GM19467 (cell line): ENCODE measurements around the gene SLC6A6.
A peak's percentile ranks its signal among the peaks of the same experiment; 100 is the strongest.

Experiments
- ATAC-seq: cut with Tn5 transposase; IDR thresholded peaks from one replicate; pipeline ENCODE4 v1.9.1; 2021; ENCODE audit warnings: mild to moderate bottlenecking, moderate library complexity; ENCODE audit not compliant: unreplicated experiment

The SLC6A6 gene

DNA sequence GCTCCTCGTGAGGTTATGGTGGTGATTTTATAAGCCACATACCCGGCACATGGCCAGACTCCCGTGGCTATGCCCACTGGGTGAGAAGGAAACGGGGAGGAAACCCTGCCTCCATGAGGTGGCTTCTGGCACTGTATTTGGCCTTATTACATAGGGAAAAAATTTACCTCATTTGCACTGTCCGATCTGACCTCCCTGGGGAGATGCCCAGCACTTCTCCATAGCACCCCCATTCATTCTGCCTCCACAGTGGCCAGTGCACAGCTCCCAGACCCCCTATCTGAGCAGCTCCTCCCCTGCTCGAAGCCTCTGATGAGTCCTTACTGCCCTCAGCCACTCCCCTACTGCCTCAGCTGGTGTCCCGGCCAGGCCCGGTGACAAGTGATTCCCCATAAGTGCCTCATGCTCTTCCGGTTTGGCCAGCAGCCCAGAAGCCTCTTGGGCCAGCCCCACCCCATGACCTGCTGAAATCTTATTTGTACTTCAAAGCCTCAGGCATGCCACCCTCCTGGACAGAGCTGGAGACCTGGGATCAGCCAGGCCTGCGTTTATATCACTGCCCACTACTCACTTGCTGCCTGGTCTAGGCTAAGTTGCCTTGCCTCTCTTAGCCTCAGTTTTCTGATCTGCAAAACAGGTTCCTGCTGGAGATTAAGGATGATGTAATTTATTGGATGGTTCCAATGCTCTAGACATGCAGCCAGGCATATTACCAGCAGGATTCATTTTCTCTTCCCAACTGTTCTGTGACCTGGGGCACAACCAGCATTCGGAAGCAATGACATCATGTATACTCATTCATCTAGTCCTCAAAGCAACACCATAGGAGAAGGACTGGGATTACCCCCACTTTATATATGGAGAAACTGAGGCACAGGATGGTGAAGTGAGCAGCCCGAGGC is 30.6 kb upstream of the SLC6A6 start:
- ATAC-seq = no peak

DNA sequence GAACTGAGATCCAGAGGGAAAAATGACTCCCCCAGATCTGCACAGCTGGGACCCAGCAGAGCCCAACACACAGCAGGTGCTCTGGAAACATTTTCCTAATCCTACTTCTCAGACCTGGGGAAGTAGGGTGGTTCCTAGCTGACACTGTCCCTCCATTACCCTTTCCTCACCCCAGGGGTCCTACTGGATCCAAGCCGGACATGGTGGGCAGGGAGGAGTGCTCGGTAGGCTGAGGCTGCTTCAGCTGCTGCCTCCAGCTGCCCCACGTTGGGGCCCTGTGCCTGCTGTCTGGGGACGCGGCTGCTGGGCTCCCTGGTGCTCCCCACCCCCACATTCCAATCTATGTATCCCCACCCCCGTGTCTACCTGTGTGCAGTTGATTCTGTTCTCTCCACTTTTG is 29.8 kb upstream of the SLC6A6 start:
- no peak for ATAC-seq

DNA sequence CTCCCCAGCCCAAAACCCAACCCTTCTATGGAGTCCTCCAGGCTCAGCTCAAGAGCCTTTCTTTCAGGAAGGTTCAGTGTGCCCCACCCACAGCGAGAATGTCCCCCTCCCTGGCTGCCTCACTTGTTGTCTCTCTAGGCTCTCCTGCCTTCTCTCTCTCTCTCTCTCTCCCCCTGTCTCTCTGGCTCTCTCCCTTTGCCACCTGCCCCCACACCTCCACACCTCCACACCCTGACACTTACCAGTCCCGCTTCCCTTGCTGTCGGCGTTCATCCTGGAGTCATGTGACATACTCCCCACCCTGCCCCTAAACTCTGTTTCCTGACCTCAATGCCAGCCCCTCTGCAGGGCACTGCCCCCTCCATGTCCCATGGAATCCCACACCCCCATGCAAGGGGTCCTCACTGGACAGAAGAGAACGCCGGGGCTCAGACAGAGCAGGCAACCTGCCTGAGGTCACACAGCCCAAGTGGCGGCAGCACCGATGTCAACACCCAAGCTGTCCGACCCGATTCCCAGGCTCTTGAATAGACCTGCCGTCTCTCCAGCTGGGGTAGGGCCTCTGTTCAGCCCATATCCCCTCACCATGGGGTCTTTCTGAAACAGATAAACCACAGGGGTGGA is 28.5 kb upstream of the SLC6A6 start:
- ATAC-seq = no peak

DNA sequence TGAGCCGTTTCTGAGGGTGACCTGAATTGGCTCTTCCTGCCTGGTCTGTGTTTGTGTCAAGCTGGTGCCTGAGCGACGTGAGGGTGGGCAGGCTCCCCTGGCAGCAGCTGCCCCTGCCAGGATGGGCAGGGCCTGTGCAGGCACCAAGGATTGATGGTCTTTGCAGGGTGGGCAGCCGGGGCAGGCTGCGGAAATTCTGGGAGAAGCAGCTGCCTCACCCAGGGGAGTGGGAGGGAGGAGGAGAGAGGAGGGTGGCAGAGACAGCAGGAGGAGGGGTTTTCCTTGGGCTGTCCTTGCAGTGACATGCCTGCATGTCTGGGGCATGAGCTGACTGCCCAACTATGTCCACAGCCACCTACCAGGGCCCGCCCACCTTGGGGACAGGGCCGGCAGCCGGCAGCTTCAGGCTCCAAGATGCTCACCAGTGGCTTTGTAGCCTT is 27.9 kb upstream of the SLC6A6 start:
- no peak for ATAC-seq

DNA sequence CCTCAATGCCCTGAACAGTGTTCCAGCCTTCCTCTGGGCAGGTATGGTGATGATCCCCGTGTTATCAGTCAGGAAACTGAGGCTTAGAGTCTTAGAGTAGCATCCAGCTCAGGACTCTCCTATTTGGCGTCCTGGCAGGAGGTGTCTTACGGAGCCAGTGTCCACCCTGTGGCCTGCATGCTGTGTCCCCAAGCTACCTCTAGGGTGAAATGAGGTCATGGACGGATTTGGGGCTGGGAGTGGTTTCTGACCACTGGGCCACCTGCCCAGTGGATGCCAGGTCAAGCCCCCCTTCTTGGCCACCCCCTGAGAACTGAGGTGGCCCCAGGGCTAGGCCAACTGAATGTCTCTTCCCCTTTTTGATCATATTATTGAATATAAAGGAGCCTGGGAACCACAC is 27.2 kb upstream of the SLC6A6 start:
- no peak for ATAC-seq

DNA sequence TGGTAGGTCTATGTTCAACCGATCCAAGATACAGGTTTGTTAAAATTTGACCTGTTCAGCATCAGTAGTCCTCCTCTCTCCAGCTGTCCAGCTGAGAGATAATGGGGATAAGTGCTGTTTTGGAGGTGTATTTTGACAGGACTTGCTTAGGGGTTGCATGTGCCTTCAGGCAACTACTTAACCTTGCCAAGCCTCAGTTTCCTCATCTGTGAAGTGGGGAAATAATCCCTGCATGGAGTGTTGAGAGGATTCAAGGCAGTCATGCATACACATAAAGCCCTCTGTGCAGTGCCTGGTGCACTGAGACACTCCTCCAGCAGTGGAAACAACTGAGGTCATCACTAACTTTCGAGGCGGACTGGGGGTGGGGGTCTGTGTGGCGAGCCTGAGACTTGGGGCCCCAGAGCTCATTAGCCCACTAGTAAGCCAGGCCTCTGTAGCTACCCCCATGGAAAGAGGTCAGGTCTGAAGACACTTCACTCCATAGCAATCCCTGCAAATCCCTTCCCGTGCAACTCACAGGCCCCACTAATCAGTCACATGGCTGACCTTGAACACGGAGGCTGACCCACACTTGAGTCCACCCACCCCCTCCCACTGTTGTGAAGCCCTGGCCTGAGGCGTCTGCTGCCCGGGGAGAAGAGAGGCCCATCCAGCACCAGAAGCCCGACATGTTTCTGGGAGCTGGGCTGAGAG is 25.9 kb upstream of the SLC6A6 start:
- no peak for ATAC-seq

DNA sequence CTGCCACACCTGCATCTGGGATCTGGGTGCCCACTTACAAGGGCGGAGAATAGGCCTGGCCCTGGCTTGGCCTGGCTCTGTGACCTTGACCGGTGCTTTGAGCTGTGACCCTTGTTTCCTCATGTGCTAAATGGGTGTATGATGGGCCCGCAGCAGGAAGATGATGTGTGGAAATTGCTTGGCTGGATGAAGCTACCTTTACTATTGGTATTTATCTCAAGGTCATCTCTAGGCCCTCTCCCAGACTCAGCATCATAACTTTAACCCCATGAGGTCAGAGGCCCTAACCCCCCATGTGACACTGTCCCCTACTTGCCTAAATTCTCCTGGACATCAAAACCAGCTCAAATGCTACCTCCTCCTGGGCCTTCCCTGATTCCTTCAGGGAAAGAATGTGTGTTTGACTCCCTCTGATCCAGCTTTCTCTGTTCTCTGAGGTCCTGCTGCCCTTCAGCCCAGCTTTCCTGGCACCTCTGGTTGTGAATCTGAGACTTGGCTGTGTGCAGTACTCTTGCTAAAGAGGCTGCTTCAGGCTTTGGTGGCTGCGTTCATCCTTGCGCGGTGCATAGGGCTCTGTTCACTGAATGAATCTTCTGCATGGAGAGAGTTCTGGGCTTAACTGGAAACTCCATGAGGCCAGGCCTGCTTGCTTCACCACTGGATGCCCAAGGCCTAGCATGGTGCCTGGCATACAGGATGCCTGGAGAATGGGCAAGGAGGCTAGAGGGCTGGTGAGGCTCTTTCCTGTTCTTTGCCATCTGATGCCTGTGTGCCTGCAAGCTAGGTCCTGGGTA is 25.2 kb upstream of the SLC6A6 start:
- no peak for ATAC-seq

DNA sequence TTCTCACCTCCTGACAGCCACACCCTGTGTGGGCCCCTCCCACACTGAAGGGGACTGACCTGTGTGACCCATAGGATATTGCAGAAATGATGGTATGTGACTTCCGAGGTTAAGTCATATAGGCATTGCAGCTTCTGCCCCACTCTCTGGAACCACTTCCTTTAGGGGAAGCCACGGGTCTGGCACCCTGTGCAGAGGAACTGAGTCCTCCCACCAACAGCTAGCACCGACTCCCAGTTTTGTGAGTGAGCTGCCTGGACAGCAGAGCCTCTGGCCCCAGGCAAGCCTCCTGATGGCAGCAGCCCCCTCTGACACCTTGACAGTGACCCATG is 24.6 kb upstream of the SLC6A6 start:
- peak; percentile 78 for ATAC-seq

DNA sequence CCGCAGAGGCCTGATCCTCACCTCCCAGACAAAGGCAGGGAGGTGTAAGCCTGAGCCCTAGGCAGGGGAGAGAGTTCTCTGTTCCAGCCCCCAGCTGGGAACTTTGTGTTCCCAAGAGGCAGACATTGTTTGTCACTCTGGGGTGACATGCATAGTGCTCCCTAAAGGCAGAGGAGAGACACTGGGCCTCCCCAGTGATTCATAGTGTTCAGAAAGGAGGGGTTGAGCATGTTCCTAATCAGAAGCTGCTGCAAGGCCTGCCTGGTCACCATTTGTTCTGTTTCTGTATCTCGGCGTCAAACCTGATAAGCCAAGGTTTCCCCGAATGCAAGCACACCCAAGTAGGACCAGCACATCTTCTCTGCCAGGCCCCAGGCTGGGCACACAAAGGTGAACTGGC is 24.0 kb upstream of the SLC6A6 start:
- ATAC-seq = no peak

DNA sequence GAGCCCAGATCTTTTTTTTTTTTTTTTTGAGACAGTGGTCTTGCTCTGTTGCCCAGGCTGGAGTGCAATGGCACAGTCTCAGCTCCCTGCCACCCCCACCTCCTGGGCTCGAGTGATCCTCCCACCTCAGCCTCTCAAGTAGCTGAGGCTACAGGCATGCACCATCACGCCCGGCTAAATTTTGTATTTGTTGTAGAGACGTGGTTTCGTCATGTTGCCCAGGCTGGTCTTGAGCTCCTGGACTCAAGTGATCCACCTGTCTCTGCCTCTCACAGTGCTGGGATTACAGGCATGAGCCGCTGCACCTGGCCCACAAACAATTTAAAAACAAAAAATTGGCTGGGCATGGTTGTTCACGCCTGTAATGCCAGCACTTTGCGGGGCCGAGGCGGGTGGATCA is 22.6 kb upstream of the SLC6A6 start:
- ATAC-seq = no peak

DNA sequence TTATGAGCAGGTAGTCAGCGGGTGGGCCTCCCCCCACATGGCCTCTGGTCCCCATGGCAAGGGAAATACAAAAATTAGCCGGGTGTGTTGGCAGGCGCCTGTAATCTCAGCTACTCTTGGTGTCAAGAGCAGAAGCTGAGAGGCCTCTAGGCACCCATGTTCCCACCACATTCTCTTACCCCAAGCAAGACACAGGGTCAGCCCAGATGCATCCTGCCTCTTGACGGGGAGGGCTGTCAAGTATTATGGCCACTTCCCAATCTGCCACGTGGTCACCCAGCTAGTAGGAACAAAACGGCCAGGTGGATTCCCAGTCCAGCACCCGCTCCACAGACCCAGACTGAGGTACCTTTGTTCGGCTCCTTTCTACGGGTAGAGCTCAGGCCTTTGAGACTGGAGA is 16.2 kb upstream of the SLC6A6 start:
- no peak for ATAC-seq

DNA sequence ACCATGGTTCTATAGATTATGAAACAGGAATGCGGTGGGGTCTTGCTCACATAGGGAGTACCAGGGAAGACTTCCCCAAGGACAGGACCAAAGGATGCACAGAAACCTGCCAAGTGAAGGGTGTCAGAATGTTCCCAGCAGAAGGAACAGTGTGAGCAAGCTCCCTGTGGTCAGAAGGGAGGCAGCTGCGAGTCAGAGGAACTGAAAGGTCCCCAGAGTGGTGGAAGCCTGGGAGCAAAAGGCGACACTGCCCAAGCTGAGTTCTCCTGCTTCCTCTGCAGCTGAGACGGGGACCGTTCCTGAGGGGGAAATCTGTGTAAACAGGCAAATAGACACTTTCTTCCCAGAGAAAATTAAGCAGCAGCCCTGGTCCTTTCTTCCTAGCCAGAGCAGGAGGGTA is 14.2 kb upstream of the SLC6A6 start:
- ATAC-seq = no peak

DNA sequence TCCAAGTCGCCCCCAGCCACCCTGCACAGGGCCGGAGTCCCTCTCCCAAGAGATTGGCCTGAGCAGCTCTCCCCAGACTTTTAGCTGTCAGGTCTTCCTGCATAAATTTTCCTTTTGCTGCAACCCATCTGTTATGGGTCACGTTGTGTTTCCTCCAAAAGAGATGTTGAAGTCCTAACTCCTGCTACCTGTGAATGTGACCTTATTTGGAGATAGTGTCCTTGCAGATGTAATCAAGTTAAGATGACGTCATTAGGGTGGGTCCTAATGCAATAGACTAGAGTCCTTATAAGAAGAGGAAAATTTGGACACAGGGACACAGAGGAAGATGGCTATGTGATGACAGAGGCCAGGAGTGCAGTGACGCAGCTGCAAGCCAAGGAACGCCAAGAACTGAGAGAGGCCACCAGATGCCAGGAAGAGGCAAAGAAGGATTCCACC is 13.2 kb upstream of the SLC6A6 start:
- ATAC-seq = no peak

DNA sequence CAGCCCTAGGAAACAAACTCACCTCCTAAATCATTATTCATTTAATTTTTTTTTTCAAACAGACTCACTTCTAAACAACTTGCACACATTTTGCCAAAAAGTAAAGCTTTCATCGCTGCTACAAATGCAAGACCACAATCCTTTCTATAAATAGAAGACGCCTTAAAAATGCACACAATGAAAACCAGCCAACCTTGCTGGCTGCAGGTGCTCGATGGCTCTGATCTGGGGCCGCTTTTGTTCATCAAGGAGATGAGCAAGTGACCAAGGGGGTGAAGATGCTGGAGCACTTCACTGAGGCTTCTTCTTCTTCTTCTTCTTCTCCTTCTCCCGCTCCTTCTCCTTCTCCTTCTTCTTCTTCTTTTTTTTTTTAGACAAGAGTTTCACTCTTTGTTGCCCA is 12.7 kb upstream of the SLC6A6 start:
- no peak for ATAC-seq

DNA sequence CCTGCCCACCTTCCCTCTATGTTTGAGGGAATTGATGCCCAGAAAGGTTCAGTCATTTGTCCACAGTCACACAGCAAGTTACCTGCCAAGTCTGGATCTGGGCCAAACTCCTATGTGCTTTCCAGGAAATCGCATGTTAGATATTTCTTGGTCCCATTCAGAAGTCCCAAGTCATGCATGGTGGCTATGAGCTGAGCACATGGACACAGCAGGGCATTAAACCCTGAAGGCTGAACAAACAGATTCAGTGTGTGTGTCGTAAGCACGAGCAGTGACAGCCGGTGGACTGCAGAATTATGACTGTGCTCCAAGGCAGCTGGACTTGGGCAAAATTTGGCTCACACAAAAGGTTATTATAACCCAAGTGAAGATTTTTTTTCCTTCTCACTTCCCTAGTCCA is 11.4 kb upstream of the SLC6A6 start:
- no peak for ATAC-seq

DNA sequence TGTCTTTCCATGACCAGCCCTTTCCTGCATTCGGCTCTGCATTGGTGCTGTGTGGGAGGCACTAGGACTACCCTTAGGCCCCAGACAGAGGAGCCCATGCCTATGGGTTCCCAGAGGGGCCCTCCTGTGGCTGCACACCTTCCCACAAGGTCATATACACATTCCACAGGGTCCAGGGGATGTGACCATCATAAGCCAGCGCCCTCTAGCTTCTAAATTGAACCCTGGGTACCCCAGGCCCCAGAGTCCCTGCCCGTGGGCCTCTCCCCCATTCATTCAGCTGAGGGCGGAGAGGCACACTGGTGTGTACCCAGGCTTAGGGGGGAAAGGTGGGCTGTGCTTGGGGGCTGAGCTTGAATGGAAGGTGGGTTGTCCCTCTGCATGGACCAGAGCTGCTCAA is 10.2 kb upstream of the SLC6A6 start:
- ATAC-seq = no peak

DNA sequence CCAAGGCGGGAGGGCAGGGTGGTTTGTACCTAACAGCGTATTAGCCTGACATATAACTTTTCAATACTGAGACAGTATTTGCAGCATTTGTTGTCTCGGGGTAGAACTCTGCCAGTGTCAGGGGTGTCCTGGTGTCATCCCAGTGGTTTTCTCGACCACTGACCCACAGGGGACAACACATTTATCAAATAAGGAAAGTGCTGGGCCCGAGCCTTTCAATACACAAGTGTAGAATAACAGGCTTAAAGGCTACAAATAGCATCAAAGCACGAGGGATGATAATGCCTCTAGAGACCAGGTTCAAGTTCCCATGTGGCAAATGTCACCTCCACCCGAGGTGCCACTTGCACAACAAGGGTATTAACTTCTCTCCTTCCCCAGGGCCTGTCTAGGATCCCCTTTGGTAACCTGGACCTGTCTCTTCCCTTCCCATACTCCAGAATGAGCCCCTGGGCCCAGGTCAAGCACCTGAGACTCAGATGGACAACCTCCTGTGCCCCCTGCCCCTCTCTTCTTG is 9.5 kb upstream of the SLC6A6 start:
- ATAC-seq = no peak

DNA sequence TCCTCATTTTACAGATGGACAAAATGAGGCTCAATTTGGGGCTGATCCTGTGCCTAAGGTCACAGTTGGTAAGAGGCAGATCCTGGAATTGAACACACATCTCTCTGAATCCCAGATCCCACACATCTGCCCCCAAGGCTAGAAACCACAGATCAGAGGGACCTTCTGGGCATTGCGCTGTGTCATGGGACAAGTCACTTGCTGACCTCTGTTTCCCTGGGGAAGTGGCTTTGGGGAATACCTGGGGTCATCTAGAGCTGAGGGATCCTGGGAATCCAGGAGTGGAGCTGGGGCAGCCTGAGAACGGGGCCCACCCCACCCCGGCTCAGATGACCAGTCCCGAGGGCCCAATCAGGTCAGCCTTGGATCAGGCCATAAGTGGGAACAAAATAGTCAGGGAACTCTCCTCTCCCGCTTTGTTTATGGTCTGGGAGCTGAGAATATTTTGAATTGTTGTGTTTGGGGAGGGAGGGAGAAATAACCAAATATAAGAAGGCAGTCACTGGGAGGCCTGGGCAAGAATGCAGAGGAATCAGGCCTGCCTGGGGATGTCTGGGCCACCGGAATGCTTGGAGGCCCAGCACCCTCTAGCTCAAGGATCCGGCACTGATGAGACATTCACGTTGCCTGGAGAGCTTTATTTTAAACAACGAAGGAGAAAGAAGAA is 8.8 kb upstream of the SLC6A6 start:
- no peak for ATAC-seq

DNA sequence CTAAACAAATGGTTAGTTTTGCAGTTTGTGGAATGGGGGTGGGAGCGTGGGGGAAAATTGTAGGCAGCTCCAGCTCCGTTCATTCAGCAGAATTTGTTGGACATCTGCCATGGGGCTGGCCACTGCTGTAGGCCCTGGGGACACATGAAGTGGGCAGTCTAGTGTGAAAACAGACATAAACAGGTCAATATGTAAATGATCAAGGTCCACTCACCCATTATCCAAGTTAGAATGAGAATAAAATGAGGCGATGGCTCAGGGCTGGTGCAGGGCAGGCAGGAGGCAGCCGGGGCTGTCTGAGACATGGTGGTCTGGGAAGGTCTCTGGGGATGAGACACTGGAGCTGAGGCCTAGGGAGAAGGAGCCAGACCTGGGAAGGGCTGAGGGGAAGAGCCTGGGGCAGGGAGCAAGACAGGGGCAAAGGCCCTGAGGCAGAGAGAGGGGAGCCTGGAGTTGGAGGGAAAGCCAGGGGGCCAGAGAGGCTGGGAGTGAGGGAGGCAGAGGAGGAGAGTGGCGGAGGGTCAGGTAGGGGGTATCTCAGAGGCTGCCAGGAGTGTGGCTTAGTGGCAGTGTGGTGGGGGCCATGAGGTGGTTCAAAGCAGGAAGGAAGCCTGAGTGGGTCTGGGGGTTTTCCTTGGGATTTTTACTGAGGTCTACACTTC is 6.2 kb upstream of the SLC6A6 start:
- ATAC-seq = no peak

DNA sequence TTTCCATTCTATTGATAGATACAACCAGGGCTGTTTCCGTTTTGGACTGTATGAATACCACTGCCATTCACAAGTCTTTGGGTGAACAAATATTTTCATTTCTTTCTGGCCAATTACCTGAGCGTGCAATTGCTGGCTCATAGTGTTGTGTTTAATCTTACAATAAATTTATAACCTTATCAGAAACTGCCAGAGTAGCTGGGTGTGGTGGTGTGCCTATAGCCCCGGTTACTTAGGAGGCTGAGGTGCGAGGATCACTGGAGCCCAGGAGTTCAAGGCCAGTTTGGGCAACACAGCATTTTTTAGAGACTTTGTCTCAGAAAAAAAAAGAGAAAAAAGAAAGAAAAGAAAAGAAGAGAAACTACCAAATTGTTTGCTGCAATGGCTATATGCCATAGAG is 5.4 kb upstream of the SLC6A6 start:
- ATAC-seq = no peak
